Fibroblast of lung (primary cell): ENCODE results near the gene H6PD.

ENCODE experiments used
- EZH2 ChIP-seq: IDR thresholded peaks from 2 replicates; pipeline ENCODE4 v1.5.1; 2012; ENCODE audit warnings: low read length, control low read depth, mild to moderate bottlenecking; ENCODE audit errors: missing control alignments
- TF ChIP-seq, protein P1 (sequence below), 2 donors: IDR thresholded peaks in 1 of 2; conservative IDR thresholded peaks in 1 of 2; 1 replicate in 1 of 2; 2 replicates in 1 of 2; pipeline ENCODE4 v1.5.1; 2011 to 2012; ENCODE audit warnings: low read length in 2 of 2, control low read depth in 1 of 2, inconsistent platforms in 1 of 2, low read depth in 1 of 2, mild to moderate bottlenecking in 1 of 2

DNA sequence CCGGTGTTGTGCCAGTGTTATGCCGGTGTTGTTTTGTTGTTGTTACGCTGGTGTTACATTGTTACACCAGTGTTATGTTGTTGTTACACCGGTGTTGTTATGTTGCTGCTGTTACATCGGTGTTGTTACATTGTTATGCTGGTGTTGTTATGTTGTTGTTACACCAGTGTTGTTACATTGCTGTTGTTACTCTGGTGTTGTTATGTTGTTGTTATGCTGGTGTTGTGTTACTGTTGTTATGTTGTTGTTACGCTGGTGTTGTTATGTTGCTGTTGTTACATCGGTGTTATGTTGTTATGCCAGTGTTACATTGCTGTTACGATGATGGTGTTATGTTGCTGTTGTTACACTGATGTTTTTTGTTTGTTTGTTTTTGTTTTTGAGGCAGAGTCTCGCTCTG is 24.1 kb downstream of the H6PD start:
- TF ChIP-seq, protein P1, sequence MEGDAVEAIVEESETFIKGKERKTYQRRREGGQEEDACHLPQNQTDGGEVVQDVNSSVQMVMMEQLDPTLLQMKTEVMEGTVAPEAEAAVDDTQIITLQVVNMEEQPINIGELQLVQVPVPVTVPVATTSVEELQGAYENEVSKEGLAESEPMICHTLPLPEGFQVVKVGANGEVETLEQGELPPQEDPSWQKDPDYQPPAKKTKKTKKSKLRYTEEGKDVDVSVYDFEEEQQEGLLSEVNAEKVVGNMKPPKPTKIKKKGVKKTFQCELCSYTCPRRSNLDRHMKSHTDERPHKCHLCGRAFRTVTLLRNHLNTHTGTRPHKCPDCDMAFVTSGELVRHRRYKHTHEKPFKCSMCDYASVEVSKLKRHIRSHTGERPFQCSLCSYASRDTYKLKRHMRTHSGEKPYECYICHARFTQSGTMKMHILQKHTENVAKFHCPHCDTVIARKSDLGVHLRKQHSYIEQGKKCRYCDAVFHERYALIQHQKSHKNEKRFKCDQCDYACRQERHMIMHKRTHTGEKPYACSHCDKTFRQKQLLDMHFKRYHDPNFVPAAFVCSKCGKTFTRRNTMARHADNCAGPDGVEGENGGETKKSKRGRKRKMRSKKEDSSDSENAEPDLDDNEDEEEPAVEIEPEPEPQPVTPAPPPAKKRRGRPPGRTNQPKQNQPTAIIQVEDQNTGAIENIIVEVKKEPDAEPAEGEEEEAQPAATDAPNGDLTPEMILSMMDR (conservative IDR thresholded peaks at IDR 0.05 in 1 of 2, IDR thresholded peaks at IDR 0.05 in 1 of 2; ENCODE audit: low read depth in 1 of 2, low read length in 2 of 2): no peak
- TF ChIP-seq EZH2: no peak
